CD4-positive, alpha-beta T cell treated with Interleukin-21 for 1 hour (primary cell): ENCODE data around the gene PRAF2.

ENCODE experiments used
- DNase-seq: peaks from one replicate; pipeline ENCODE4 v3.0.0-alpha.2; 2020

The PRAF2 gene

GRCh38 chrX:49071877-49072711, 1.7 kb downstream of the PRAF2 start:
- no peak for DNase-seq

GRCh38 chrX:49070988-49071387, 2.8 kb downstream of the PRAF2 start:
- no peak for DNase-seq

- no peak for DNase-seq
These were observed 4.8 kb downstream of the PRAF2 start for GRCh38 chrX:49069038-49069437.

GRCh38 chrX:49067285-49068120, 6.3 kb downstream of the PRAF2 start:
- no peak for DNase-seq

- no peak for DNase-seq
These were observed 7.1 kb downstream of the PRAF2 start for GRCh38 chrX:49066690-49067089.

- DNase-seq = no peak
These were observed 7.5 kb downstream of the PRAF2 start for GRCh38 chrX:49066278-49066677.

GRCh38 chrX:49064735-49065134, 9.1 kb downstream of the PRAF2 start:
- DNase-seq = no peak

GRCh38 chrX:49064303-49064702, 9.5 kb downstream of the PRAF2 start:
- no peak for DNase-seq

GRCh38 chrX:49063715-49064114, 10.1 kb downstream of the PRAF2 start:
- no peak for DNase-seq

- DNase-seq = no peak
These were observed 11.9 kb downstream of the PRAF2 start for GRCh38 chrX:49061916-49062315.

- DNase-seq = no peak
These were observed 12.3 kb downstream of the PRAF2 start for GRCh38 chrX:49061490-49061889.

- no peak for DNase-seq
These were observed 12.9 kb downstream of the PRAF2 start for GRCh38 chrX:49060914-49061313.

GRCh38 chrX:49059681-49060085, 14.1 kb downstream of the PRAF2 start:
- no peak for DNase-seq

GRCh38 chrX:49059201-49059600, 14.6 kb downstream of the PRAF2 start:
- DNase-seq = no peak

- DNase-seq = no peak
These were observed 15.0 kb downstream of the PRAF2 start, which contains the start of gene CCDC120 for GRCh38 chrX:49058794-49059193. TSS of gene CCDC120 (plus strand) at chrX:49058999. CDS start at chrX:49062042, 3,043 bp downstream.

GRCh38 chrX:49054073-49054762, 19.6 kb downstream of the PRAF2 start:
- no peak for DNase-seq

- peak; percentile 74 for DNase-seq
These were observed 20.4 kb downstream of the PRAF2 start for GRCh38 chrX:49053223-49054072.

- DNase-seq = no peak
These were observed 29.9 kb downstream of the PRAF2 start for GRCh38 chrX:49043987-49044281.

GRCh38 chrX:49043220-49043986, 30.4 kb downstream of the PRAF2 start, which contains the start of gene TFE3:
TSS of gene TFE3 (minus strand) at chrX:49043357. CDS start at chrX:49043226, 131 bp downstream.
- peak; percentile 98 for DNase-seq

GRCh38 chrX:49042581-49043219, 31.1 kb downstream of the PRAF2 start:
- DNase-seq = no peak
